ENCODE results near the gene ZDHHC20. TPM values are rescaled to one million over a fixed set of nuclear protein-coding genes. Genes with fewer than 3 reads are reported as not detected.

Gene ZDHHC20
- total RNA-seq, 1 donor from 2014 or later: 175 TPM

- no peaks in the 10 kb centered on the region for H3K36me3 ChIP-seq
- H3F3A ChIP-seq (ENCODE audit: low read depth): peaks cover 5% of the 10 kb centered on the region
- peaks cover 12% of the 10 kb centered on the region for H3K4me1 ChIP-seq
- H3K27ac ChIP-seq: no peak overlapping the region
- H3K9me3 ChIP-seq (ENCODE audit: low read depth): peaks cover 3% of the 10 kb centered on the region
- H2AFZ ChIP-seq (replicated peaks): no peak overlapping the region
- Mint-ChIP-seq H3K4me3 (no peak overlapping the region), H3K36me3 (no peaks in the 10 kb centered on the region), H3K27me3 (ENCODE audit: insufficient read depth, low read depth) (peaks cover 2% of the 10 kb centered on the region), H3K27ac (no peak overlapping the region), H3K4me1 (peaks cover 6% of the 10 kb centered on the region), H3K9me3 (peaks cover 18% of the 10 kb centered on the region)
- DNase-seq (ENCODE audit: low spot score): no peak
- no peak overlapping the region for H3K4me3 ChIP-seq
- H3K79me2 ChIP-seq (ENCODE audit: low read depth): no peaks in the 10 kb centered on the region
- H3K4me2 ChIP-seq: no peak overlapping the region
- TF ChIP-seq EZH2 (IDR thresholded peaks at IDR 0.05) (no peak), EZH2phosphoT487 (IDR thresholded peaks at IDR 0.05) (no peak)
- TF ChIP-seq, protein P1, sequence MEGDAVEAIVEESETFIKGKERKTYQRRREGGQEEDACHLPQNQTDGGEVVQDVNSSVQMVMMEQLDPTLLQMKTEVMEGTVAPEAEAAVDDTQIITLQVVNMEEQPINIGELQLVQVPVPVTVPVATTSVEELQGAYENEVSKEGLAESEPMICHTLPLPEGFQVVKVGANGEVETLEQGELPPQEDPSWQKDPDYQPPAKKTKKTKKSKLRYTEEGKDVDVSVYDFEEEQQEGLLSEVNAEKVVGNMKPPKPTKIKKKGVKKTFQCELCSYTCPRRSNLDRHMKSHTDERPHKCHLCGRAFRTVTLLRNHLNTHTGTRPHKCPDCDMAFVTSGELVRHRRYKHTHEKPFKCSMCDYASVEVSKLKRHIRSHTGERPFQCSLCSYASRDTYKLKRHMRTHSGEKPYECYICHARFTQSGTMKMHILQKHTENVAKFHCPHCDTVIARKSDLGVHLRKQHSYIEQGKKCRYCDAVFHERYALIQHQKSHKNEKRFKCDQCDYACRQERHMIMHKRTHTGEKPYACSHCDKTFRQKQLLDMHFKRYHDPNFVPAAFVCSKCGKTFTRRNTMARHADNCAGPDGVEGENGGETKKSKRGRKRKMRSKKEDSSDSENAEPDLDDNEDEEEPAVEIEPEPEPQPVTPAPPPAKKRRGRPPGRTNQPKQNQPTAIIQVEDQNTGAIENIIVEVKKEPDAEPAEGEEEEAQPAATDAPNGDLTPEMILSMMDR (IDR thresholded peaks at IDR 0.05): no peak
- H4K20me1 ChIP-seq (ENCODE audit: low read depth): no peaks in the 10 kb centered on the region
- H3K9ac ChIP-seq: no peak overlapping the region
- H3K27me3 ChIP-seq: no peaks in the 10 kb centered on the region
Observed at GRCh38 chr13:21470785-21471184, 11.7 kb upstream of the ZDHHC20 start.

- Mint-ChIP-seq H3K27me3 (ENCODE audit: insufficient read depth, low read depth) (peaks cover 2% of the 10 kb centered on the region), H3K27ac (no peak overlapping the region), H3K9me3 (peaks cover 14% of the 10 kb centered on the region), H3K4me3 (no peak overlapping the region), H3K4me1 (peaks cover 8% of the 10 kb centered on the region), H3K36me3 (no peaks in the 10 kb centered on the region)
- Histone ChIP-seq H2AFZ (replicated peaks) (peak overlapping the region; percentile 76), H3K36me3 (no peaks in the 10 kb centered on the region), H3K4me1 (peaks cover 27% of the 10 kb centered on the region), H3K27ac (peak overlapping the region; percentile 85), H3F3A (ENCODE audit: low read depth) (peaks cover 16% of the 10 kb centered on the region), H3K9me3 (ENCODE audit: low read depth) (peaks cover 3% of the 10 kb centered on the region), H3K4me3 (no peak overlapping the region), H3K9ac (no peak overlapping the region), H4K20me1 (ENCODE audit: low read depth) (no peaks in the 10 kb centered on the region), H3K79me2 (ENCODE audit: low read depth) (no peaks in the 10 kb centered on the region), H3K4me2 (no peak overlapping the region), H3K27me3 (no peaks in the 10 kb centered on the region)
- TF ChIP-seq EZH2 (IDR thresholded peaks at IDR 0.05) (no peak), EZH2phosphoT487 (IDR thresholded peaks at IDR 0.05) (no peak)
- no peak for DNase-seq (ENCODE audit: low spot score)
Observed at GRCh38 chr13:21466527-21466926, 7.4 kb upstream of the ZDHHC20 start.

GRCh38 chr13:21465710-21466160 lies 6.6 kb upstream of the ZDHHC20 start:
- Histone ChIP-seq H3K79me2 (ENCODE audit: low read depth) (no peaks in the 10 kb centered on the region), H3K4me1 (peaks cover 27% of the 10 kb centered on the region), H3K4me2 (peak overlapping the region; percentile 57), H2AFZ (replicated peaks) (peak overlapping the region; percentile 76), H3K27ac (peak overlapping the region; percentile 85), H3K9ac (no peak overlapping the region), H3K27me3 (no peaks in the 10 kb centered on the region), H4K20me1 (ENCODE audit: low read depth) (no peaks in the 10 kb centered on the region), H3K9me3 (ENCODE audit: low read depth) (peaks cover under 1% of the 10 kb centered on the region), H3F3A (ENCODE audit: low read depth) (peaks cover 16% of the 10 kb centered on the region), H3K36me3 (no peaks in the 10 kb centered on the region), H3K4me3 (no peak overlapping the region)
- H3K4me3 Mint-ChIP-seq: peak overlapping the region; percentile 48
- H3K36me3 Mint-ChIP-seq: no peaks in the 10 kb centered on the region
- H3K4me1 Mint-ChIP-seq: peaks cover 8% of the 10 kb centered on the region
- TF ChIP-seq EZH2 (IDR thresholded peaks at IDR 0.05) (no peak), EZH2phosphoT487 (IDR thresholded peaks at IDR 0.05) (no peak)
- TF ChIP-seq, protein P1 (IDR thresholded peaks at IDR 0.05): no peak
- DNase-seq (ENCODE audit: low spot score): peak; percentile 68
- H3K27me3 Mint-ChIP-seq (ENCODE audit: insufficient read depth, low read depth): peaks cover 4% of the 10 kb centered on the region
- H3K27ac Mint-ChIP-seq: peak overlapping the region; percentile 61
- peaks cover 12% of the 10 kb centered on the region for H3K9me3 Mint-ChIP-seq

GRCh38 chr13:21463424-21463823 lies 4.3 kb upstream of the ZDHHC20 start:
- TF ChIP-seq EZH2phosphoT487 (IDR thresholded peaks at IDR 0.05) (no peak), EZH2 (IDR thresholded peaks at IDR 0.05) (no peak)
- TF ChIP-seq, protein P1 (IDR thresholded peaks at IDR 0.05): no peak
- Histone ChIP-seq H3K4me2 (no peak overlapping the region), H3K27me3 (no peaks in the 10 kb centered on the region), H3K4me3 (no peak overlapping the region), H3K9me3 (ENCODE audit: low read depth) (no peaks in the 10 kb centered on the region), H3K9ac (no peak overlapping the region), H3K36me3 (no peaks in the 10 kb centered on the region), H3K27ac (no peak overlapping the region), H3K4me1 (peaks cover 27% of the 10 kb centered on the region), H3K79me2 (ENCODE audit: low read depth) (peaks cover 6% of the 10 kb centered on the region), H4K20me1 (ENCODE audit: low read depth) (no peaks in the 10 kb centered on the region), H3F3A (ENCODE audit: low read depth) (peaks cover 29% of the 10 kb centered on the region), H2AFZ (replicated peaks) (no peak overlapping the region)
- H3K9me3 Mint-ChIP-seq: peaks cover 8% of the 10 kb centered on the region
- peaks cover 6% of the 10 kb centered on the region for H3K27me3 Mint-ChIP-seq (ENCODE audit: insufficient read depth, low read depth)
- peaks cover 9% of the 10 kb centered on the region for H3K4me1 Mint-ChIP-seq
- H3K27ac Mint-ChIP-seq: no peak overlapping the region
- no peaks in the 10 kb centered on the region for H3K36me3 Mint-ChIP-seq
- no peak overlapping the region for H3K4me3 Mint-ChIP-seq
- DNase-seq (ENCODE audit: low spot score): peak; percentile 29

Data from neural progenitor cell (in vitro differentiated cells).